ENCODE measurements around the gene TPP1.
A peak's percentile ranks its signal among the peaks of the same experiment; 100 is the strongest.

The TPP1 gene

GRCh38 chr11:6611092-6611962, 7.9 kb downstream of the TPP1 start:
- peak; percentile 46 for DNase-seq

- no peak for DNase-seq
Measured at GRCh38 chr11:6610591-6610990, 8.6 kb downstream of the TPP1 start.

- no peak for DNase-seq
Measured at GRCh38 chr11:6609502-6610015, 9.7 kb downstream of the TPP1 start.

GRCh38 chr11:6608726-6609501, 10.3 kb downstream of the TPP1 start:
- DNase-seq: no peak

- DNase-seq: no peak
Measured at GRCh38 chr11:6608011-6608410, 11.2 kb downstream of the TPP1 start.

GRCh38 chr11:6607190-6607795, 11.9 kb downstream of the TPP1 start:
- no peak for DNase-seq

GRCh38 chr11:6606471-6607189, 12.6 kb downstream of the TPP1 start:
- peak; percentile 94 for DNase-seq

- DNase-seq: no peak
Measured at GRCh38 chr11:6604790-6605189, 14.4 kb downstream of the TPP1 start.

- DNase-seq: peak; percentile 84
Measured at GRCh38 chr11:6604081-6604626, 15.1 kb downstream of the TPP1 start.

GRCh38 chr11:6603287-6604080, 15.7 kb downstream of the TPP1 start, which contains the start of the genes ILK and RRP8:
Gene ILK (plus strand): TSS chr11:6603774. CDS start chr11:6604272, 498 bp downstream.
Gene RRP8 (minus strand): TSS chr11:6603616. CDS start chr11:6603502, 114 bp downstream.
- peak; percentile 96 for DNase-seq

- no peak for DNase-seq
Measured at GRCh38 chr11:6602096-6602940, 16.9 kb downstream of the TPP1 start.

GRCh38 chr11:6601041-6601461, 18.2 kb downstream of the TPP1 start:
- DNase-seq: no peak

GRCh38 chr11:6599881-6600390, 19.3 kb downstream of the TPP1 start:
- DNase-seq: no peak

- DNase-seq: no peak
Measured at GRCh38 chr11:6599449-6599848, 19.8 kb downstream of the TPP1 start.

- no peak for DNase-seq
Measured at GRCh38 chr11:6598555-6598954, 20.7 kb downstream of the TPP1 start.

- no peak for DNase-seq
Measured at GRCh38 chr11:6596239-6596877, 22.9 kb downstream of the TPP1 start.

- DNase-seq: no peak
Measured at GRCh38 chr11:6594142-6594768, 25.0 kb downstream of the TPP1 start.

GRCh38 chr11:6588018-6588417, 31.2 kb downstream of the TPP1 start:
- no peak for DNase-seq

GRCh38 chr11:6587360-6587953, 31.8 kb downstream of the TPP1 start:
- no peak for DNase-seq

Data from hematopoietic multipotent progenitor cell treated with erythropoietin and hydrocortisone succinate and interleukin-3 and kit ligand, for 4 days (in vitro differentiated cells).